Retina (tissue), 1 donor: ENCODE measurements around the gene RAPGEFL1.
"Not testable (repeated sequence)": the region's sequence is repeated elsewhere in the genome, so short reads cannot be mapped to it uniquely, and the experiment has no call there.

ENCODE experiments used
- DNase-seq: peaks from one replicate; pipeline ENCODE4 v3.0.0-alpha.2; 2016

The RAPGEFL1 gene

GRCh38 chr17:40177275-40177874 is at the start of gene RAPGEFL1:
RAPGEFL1 (plus strand) TSS chr17:40177470; CDS start chr17:40177862, 392 bp downstream.
- peak; percentile 83 for DNase-seq

DNA sequence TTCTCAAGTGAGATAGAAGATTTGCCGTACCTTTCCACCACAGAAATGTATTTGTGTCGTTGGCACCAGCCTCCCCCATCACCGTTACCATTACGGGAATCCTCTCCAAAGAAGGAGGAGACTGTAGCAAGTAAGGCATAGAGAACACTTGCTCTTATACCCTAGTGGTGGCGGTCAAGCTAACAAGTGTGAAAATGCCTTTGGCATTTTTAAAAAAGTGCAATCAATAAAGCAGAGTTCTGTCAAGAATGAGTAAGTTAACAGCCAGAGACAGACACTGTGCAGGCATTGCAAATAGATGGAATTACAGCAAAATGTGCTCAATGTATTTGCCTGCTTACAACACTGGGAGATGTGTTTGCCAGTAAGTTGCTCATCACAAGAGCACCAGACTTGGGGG is 47.8 kb upstream of the RAPGEFL1 start:
- no peak for DNase-seq

- no peak for DNase-seq
Measured at GRCh38 chr17:40130352-40131042, 46.8 kb upstream of the RAPGEFL1 start.

GRCh38 chr17:40134184-40134583 is 43.1 kb upstream of the RAPGEFL1 start:
- no peak for DNase-seq

DNA sequence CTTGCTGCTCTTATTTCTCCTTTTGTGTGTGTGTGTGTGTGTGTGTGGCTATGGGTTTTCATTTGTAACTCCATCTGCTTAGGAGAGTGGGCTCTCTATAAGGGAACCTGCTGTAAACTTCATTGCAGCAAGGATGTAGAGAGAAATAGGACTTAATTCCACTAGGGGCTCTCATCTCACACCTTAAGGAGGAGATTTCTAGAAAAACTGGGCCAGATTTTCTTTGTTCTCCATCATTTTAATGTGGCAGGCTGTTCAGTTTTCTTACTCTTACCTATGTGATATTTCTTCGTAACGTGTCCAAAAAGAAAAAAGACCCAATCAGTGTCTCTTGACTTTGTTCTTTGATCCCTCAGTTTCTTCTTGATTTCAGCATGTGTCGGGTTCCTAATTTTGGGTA is 41.5 kb upstream of the RAPGEFL1 start:
- no peak for DNase-seq

GRCh38 chr17:40139566-40140058 is 37.7 kb upstream of the RAPGEFL1 start:
- no peak for DNase-seq

DNA sequence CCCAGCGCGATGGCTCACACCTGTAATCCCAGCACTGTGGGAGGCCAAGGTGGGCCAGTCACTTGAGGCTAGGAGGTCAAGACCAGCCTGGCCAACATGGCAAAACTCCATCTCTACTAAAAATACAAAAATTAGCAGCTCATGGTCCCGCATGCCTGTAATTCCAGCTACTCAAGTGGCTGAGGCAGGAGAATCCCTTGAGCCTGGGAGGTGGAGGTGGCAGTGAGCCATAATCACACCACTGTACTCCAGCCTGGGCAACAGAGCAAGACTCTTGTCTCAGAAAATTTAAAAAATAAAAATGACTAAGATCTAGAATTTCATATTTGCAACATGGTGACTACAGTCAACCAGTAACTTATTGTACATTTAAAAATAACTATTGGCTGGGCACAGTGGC is 34.1 kb upstream of the RAPGEFL1 start:
- DNase-seq = not testable (repeated sequence)

GRCh38 chr17:40145476-40145875 is 31.8 kb upstream of the RAPGEFL1 start:
- DNase-seq = no peak

- no peak for DNase-seq
Measured at GRCh38 chr17:40148527-40148926, 28.7 kb upstream of the RAPGEFL1 start.

GRCh38 chr17:40150276-40150675 is 27.0 kb upstream of the RAPGEFL1 start:
- no peak for DNase-seq

DNA sequence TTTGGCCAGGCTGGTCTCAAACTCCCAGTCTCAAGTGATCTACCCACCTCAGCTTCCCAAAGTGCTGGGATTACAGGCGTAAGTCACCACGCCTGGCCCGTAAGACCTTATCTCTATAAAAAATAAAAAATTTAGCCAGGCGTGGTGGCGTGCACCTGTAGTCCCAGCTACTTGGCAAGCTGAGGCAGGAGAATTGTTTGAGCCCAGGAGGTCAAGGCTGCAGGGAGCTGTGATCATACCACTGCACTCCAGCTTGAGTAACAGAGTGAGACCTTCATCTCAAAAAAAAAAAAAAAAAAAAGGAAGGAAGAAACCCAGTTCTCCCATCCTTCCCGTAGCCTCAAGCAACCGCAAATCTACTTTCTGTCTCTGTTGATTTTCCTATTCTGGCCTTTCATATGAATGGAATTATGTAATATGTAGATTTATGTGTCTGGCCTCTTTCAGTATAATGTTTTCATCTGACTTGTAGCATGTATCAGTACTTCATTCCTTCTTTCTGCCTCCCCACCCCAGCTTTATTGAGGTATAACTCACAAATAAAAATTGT is 25.8 kb upstream of the RAPGEFL1 start:
- DNase-seq = no peak

DNA sequence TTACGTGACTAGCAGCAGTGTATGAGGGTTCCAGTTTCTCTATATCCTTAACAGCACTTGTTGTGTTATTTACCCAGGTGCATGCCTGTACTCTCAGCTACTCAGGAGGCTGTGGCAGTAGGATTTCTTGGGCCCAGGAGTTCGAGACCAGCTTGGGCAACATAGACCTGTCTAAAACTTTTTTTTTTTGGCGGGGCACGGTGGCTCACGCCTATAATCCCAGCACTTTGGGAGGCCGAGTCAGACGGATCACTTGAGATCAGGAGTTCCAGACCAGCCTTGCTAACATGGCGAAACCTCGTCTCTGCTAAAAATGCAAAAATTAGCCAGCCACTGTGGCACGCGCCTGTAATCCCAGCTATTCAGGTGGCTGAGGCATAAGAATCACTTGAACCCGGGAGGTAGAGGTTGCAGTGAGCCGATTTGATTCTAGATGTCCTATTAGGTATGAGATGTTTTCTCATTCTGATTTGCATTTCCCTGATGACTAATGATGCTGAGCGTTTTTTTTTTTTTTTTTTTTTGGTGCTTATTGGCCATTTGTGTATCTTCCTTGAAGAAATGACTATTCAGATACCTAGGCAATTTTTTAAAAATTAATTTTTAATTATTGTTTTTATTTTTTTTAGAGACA is 23.6 kb upstream of the RAPGEFL1 start:
- DNase-seq = no peak

GRCh38 chr17:40157973-40158372 is 19.3 kb upstream of the RAPGEFL1 start:
- DNase-seq = no peak

DNA sequence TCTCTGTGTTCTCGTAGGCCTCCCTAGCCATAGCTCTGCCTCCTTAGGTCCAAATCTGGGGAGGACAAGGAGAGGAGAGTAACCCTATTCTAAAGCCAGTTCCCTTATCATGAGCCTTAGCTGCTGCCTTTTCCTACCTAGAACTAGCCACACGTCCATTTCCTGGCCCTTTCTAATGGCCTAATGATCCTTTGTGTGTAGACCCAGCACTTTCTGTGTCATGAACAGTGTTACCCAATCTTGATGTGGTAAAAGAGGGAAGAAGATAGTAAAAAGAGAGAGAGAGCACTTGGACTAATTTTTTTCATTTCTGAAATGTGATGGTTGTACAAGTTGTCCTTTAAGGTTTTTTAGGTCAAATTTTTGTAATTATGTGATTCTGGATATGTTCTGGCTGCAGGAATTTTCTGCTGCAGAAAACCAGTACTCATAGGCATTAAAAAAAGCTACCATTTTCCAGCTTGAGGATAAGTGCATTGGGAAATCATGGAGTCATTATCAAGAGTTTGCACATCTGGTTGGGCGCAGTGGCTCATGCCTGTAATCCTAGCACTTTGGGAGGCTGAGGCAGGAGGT is 18.7 kb upstream of the RAPGEFL1 start:
- no peak for DNase-seq

DNA sequence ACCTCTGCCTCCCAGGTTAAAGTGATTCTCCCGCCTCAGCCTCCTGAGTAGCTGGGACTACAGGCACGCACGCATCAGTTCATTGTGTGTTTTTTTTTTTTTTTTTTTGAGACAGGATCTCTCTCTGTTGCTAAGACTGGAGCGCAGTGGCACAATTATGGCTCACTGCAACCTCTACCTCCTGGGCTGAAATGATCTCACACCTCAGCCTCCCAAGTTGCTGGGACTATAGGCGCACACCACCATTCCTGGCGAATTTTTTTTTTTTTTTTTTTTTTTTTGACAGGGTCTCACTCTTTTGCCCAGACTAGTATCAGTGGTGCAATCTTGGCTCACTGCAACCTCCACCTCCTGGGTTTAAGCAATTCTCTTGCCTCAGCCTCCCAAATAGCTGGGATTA is 17.8 kb upstream of the RAPGEFL1 start:
- DNase-seq = no peak

DNA sequence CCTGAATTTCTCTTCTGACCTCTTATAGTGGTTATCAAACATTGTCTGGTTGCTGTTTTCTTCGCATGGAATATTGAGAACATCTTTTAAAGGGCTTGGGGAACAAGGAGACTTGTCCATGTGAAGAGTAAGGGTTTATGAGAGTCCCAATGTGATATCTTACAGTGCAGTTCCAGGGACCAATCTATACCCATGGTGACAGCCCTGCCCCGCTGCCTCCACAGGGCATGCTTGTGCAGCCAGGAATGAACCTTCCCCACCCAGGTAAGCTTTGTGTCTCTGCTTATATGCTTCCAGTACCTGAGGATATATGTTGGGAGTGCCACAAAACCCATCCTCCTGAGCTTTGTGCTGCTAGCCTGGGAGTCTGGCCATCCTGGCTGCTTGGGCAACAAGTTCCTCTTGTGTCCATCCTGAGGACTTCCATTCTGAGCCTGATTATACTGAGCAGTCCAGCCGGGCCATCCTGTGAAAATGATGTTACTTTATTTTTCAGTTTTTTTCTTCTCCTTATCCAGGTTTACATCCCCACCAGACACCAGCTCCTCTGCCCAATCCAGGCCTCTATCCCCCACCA is 9.5 kb upstream of the RAPGEFL1 start:
- DNase-seq = no peak

GRCh38 chr17:40168262-40168832 is 8.9 kb upstream of the RAPGEFL1 start:
- DNase-seq = peak; percentile 66

- no peak for DNase-seq
Measured at GRCh38 chr17:40170325-40170724, 6.9 kb upstream of the RAPGEFL1 start.

DNA sequence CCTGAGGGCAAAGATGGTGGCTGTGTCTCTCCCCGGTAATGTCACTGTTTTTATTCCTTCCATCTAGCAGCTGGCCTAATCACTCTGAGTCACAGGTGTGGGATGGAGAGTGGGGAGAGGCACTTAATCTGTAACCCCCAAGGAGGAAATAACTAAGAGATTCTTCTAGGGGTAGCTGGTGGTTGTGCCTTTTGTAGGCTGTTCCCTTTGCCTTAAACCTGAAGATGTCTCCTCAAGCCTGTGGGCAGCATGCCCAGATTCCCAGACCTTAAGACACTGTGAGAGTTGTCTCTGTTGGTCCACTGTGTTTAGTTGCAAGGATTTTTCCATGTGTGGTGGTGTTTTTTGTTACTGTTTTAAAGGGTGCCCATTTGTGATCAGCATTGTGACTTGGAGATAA is 5.5 kb upstream of the RAPGEFL1 start:
- no peak for DNase-seq

DNA sequence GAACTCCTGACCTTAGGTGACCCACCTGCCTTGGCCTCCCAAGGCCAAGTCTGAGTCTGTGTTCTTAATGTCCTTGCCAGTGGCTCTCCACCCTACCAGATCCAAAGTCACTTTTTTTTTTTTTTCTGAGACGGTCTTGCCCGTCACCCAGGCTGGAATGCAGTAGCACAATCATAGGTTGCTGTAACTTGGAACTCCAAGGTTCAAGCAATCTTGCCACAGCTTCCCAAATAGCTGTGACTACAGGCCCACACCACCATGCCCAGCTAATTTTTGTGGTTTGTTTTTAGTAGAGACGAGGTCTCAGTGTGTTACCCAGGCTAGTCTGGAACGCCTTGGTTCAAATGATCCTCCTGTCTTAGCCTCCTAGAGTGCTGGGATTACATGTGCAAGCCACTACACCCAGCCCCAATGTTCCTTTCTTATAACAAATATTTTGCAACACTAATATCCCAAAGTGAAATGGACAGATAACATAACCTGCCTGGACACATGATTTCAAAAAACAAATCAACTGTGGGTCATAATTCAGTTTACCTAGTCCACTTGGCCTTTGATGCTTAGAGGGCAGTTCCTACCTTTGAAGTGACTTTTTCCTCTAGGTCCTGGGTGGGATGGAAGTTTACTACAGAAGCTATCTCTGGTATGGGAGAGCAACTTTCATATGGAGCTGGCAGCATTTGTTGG is 4.0 kb upstream of the RAPGEFL1 start:
- no peak for DNase-seq

DNA sequence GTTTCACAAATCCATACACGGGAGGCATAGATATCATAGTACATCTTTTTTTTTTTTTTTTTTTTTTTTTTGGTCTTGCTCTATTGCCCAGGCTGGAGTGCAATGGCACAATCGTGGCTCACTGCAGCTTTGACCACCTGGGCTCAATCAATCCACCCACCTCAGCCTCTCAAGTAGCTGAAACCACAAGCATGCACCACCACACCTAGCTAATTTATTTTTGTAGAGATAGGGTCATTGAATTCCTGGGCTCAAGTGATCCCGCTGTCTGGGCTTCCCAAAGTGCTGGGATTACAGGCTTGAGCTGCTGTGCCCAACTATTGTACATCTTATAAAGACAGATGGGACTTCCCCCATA is 3.5 kb upstream of the RAPGEFL1 start:
- DNase-seq = no peak

DNA sequence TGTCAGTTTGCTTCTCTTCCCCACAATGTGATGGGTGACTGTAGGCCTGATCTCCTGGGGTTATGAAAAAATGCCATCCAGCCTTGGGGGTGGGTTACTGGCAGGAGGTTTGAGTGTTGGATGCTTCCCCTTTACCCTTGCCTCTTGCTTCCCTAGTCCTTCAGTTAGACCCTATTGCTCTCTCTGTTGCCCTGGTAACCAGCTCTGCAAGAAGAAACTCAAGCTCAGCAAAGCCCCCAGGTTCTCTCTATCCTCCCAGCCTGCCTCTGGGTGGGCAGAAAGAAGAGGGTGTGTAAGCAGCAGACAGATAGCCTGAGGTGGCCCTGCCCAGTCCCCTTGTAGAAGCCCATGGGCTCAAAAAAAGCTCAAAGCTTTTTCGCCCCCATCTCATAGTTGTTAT is 2.8 kb upstream of the RAPGEFL1 start:
- no peak for DNase-seq
